BLaER1 (cell line): ENCODE results near the gene OR1L4.

ENCODE experiments used
- H3K27ac ChIP-seq: shearing (Covaris generic); formaldehyde crosslinking; 2 replicates; pipeline ENCODE4 v1.8.1; 2022
- H3K27me3 ChIP-seq: shearing (Covaris generic); formaldehyde crosslinking; 2 replicates; pipeline ENCODE4 v1.8.1; 2022
- H3K36me3 ChIP-seq: shearing (Covaris generic); formaldehyde crosslinking; 2 replicates; pipeline ENCODE4 v1.8.1; 2022
- H3K4me1 ChIP-seq: shearing (Covaris generic); formaldehyde crosslinking; 2 replicates; pipeline ENCODE4 v1.8.1; 2022
- H3K4me2 ChIP-seq: shearing (Covaris generic); formaldehyde crosslinking; 2 replicates; pipeline ENCODE4 v1.8.1; 2022
- H3K4me3 ChIP-seq: shearing (Covaris generic); formaldehyde crosslinking; 2 replicates; pipeline ENCODE4 v1.8.1; 2022
- H3K9ac ChIP-seq: shearing (Covaris generic); formaldehyde crosslinking; 2 replicates; pipeline ENCODE4 v1.8.1; 2022
- H3K9me3 ChIP-seq: shearing (Covaris generic); formaldehyde crosslinking; 2 replicates; pipeline ENCODE4 v1.8.1; 2022
- H4K20me1 ChIP-seq: shearing (Covaris generic); formaldehyde crosslinking; 2 replicates; pipeline ENCODE4 v1.8.1; 2022
- Cebpa-rat ChIP-seq: shearing (Covaris generic); IDR thresholded peaks from 2 replicates; pipeline ENCODE4 v1.8.1; 2022

OR1L4 gene

GRCh38 chr9:122723690-122724089 is at the start of gene OR1L4:
Gene OR1L4, plus strand, starts transcription at chr9:122723990. Its CDS starts 0 bp downstream, at chr9:122723990.
- H3K4me2 ChIP-seq: no peak within 1 kb of the TSS
- H3K27me3 ChIP-seq: no peaks in the 10 kb centered on the region
- no peaks in the 10 kb centered on the region for H3K4me1 ChIP-seq
- no peaks in the 10 kb centered on the region for H3K36me3 ChIP-seq
- TF ChIP-seq Cebpa-rat: no peak
- peaks cover 47% of the 10 kb centered on the region for H3K9me3 ChIP-seq
- no peak within 1 kb of the TSS for H3K4me3 ChIP-seq
- no peak within 1 kb of the TSS for H3K9ac ChIP-seq
- H4K20me1 ChIP-seq: no peaks in the 10 kb centered on the region
- no peak within 1 kb of the TSS for H3K27ac ChIP-seq

GRCh38 chr9:122684851-122685250 is 38.9 kb upstream of the OR1L4 start:
- TF ChIP-seq Cebpa-rat: no peak
- Histone ChIP-seq H3K4me3 (no peak overlapping the region), H3K27ac (no peak overlapping the region), H3K9ac (no peak overlapping the region), H3K4me1 (peaks cover 20% of the 10 kb centered on the region), H3K27me3 (no peaks in the 10 kb centered on the region), H3K4me2 (no peak overlapping the region), H3K36me3 (no peaks in the 10 kb centered on the region), H3K9me3 (peaks cover 17% of the 10 kb centered on the region), H4K20me1 (no peaks in the 10 kb centered on the region)

GRCh38 chr9:122695696-122696095 is 28.1 kb upstream of the OR1L4 start:
- Histone ChIP-seq H4K20me1 (no peaks in the 10 kb centered on the region), H3K9ac (no peak overlapping the region), H3K4me2 (no peak overlapping the region), H3K27ac (no peak overlapping the region), H3K36me3 (no peaks in the 10 kb centered on the region), H3K4me3 (no peak overlapping the region), H3K9me3 (peaks cover 5% of the 10 kb centered on the region; the same call in 1 of the 2 replicates), H3K27me3 (no peaks in the 10 kb centered on the region), H3K4me1 (no peaks in the 10 kb centered on the region)
- no peak for TF ChIP-seq Cebpa-rat

GRCh38 chr9:122718038-122718437 is 5.8 kb upstream of the OR1L4 start:
- H4K20me1 ChIP-seq: no peaks in the 10 kb centered on the region
- no peak overlapping the region for H3K4me2 ChIP-seq
- no peaks in the 10 kb centered on the region for H3K27me3 ChIP-seq
- H3K27ac ChIP-seq: no peak overlapping the region
- H3K4me3 ChIP-seq: no peak overlapping the region
- H3K9me3 ChIP-seq: no peaks in the 10 kb centered on the region; the same call in 1 of the 2 replicates
- H3K9ac ChIP-seq: no peak overlapping the region
- TF ChIP-seq Cebpa-rat: no peak
- H3K4me1 ChIP-seq: no peaks in the 10 kb centered on the region
- H3K36me3 ChIP-seq: no peaks in the 10 kb centered on the region

GRCh38 chr9:122719218-122719617 is 4.6 kb upstream of the OR1L4 start:
- H3K9me3 ChIP-seq: peaks cover 5% of the 10 kb centered on the region
- no peaks in the 10 kb centered on the region for H4K20me1 ChIP-seq
- H3K27ac ChIP-seq: no peak overlapping the region
- no peak for TF ChIP-seq Cebpa-rat
- H3K4me3 ChIP-seq: no peak overlapping the region
- H3K36me3 ChIP-seq: no peaks in the 10 kb centered on the region
- no peak overlapping the region for H3K9ac ChIP-seq
- no peak overlapping the region for H3K4me2 ChIP-seq
- no peaks in the 10 kb centered on the region for H3K4me1 ChIP-seq
- no peaks in the 10 kb centered on the region for H3K27me3 ChIP-seq

- Histone ChIP-seq H3K4me1 (no peaks in the 10 kb centered on the region), H3K36me3 (no peaks in the 10 kb centered on the region), H4K20me1 (no peaks in the 10 kb centered on the region), H3K4me3 (no peak within 1 kb of the TSS), H3K9me3 (0 out of 2 replicates have a peak, but pooled peaks cover 5% of the 10 kb centered on the region), H3K4me2 (no peak within 1 kb of the TSS), H3K27me3 (no peaks in the 10 kb centered on the region), H3K27ac (no peak within 1 kb of the TSS), H3K9ac (no peak within 1 kb of the TSS)
- no peak for TF ChIP-seq Cebpa-rat
Observed at GRCh38 chr9:122742003-122742402, 18.2 kb downstream of the OR1L4 start, which contains the start of gene OR1L6. Gene OR1L6, plus strand, starts transcription at chr9:122742303. Its CDS starts 7,545 bp downstream, at chr9:122749848.

GRCh38 chr9:122754825-122755224 is 31.0 kb downstream of the OR1L4 start:
- Histone ChIP-seq H3K4me3 (no peak overlapping the region), H3K36me3 (no peaks in the 10 kb centered on the region), H4K20me1 (no peaks in the 10 kb centered on the region), H3K9me3 (peaks cover 7% of the 10 kb centered on the region; the same call in 1 of the 2 replicates), H3K9ac (no peak overlapping the region), H3K4me2 (no peak overlapping the region), H3K27me3 (no peaks in the 10 kb centered on the region), H3K4me1 (no peaks in the 10 kb centered on the region), H3K27ac (no peak overlapping the region)
- TF ChIP-seq Cebpa-rat: no peak

- Histone ChIP-seq H3K27ac (no peak overlapping the region), H3K27me3 (no peaks in the 10 kb centered on the region), H3K9me3 (peaks cover 26% of the 10 kb centered on the region), H3K9ac (no peak overlapping the region), H3K36me3 (no peaks in the 10 kb centered on the region), H3K4me1 (no peaks in the 10 kb centered on the region), H3K4me3 (no peak overlapping the region), H4K20me1 (no peaks in the 10 kb centered on the region), H3K4me2 (no peak overlapping the region)
- no peak for TF ChIP-seq Cebpa-rat
Observed at GRCh38 chr9:122767817-122768216, 44.0 kb downstream of the OR1L4 start.
